K562 (cell line): ENCODE measurements around the gene KBTBD2. TPM values are rescaled to one million over a fixed set of nuclear protein-coding genes. Genes with fewer than 3 reads are reported as not detected.
A peak's percentile ranks its signal among the peaks of the same experiment; 100 is the strongest.

Experiments
- CC2D1A ChIP-seq: fragments of 450-650 bp; IDR thresholded peaks from 2 replicates; pipeline ENCODE4 v1.6.1; 2017; ENCODE audit warnings: mild to moderate bottlenecking
- CEBPG ChIP-seq, 3 experiments: fragments of 200-800 bp in 1 of 3; sonication (Bioruptor generic) in 1 of 3; sonication (generic) in 1 of 3; formaldehyde crosslinking in 1 of 3; IDR thresholded peaks in 2 of 3; conservative IDR thresholded peaks in 1 of 3; 2 replicates each; pipeline versions ENCODE4 v1.6.1 to v1.8.0; 2016 to 2022; ENCODE audit warnings: missing compliant biosample characterization in 2 of 3, missing genetic modification characterization in 2 of 3, mild to moderate bottlenecking in 1 of 3, missing genetic modification reagents in 1 of 3
- GABPB1 ChIP-seq: sonication (generic); formaldehyde crosslinking; IDR thresholded peaks from 2 replicates; pipeline ENCODE4 v1.8.0; 2022; ENCODE audit warnings: mild to moderate bottlenecking, missing genetic modification reagents
- HDAC3 ChIP-seq: fragments of 450-650 bp; IDR thresholded peaks from 2 replicates; pipeline ENCODE4 v1.6.1; 2018; ENCODE audit warnings: borderline replicate concordance, mild to moderate bottlenecking, moderate library complexity; ENCODE audit not compliant: partially characterized antibody
- KDM1A ChIP-seq, 2 experiments: fragments of 450-650 bp; IDR thresholded peaks; 2 replicates each; pipeline ENCODE4 v1.6.1; 2016; ENCODE audit warnings: mild to moderate bottlenecking in 2 of 2
- NFE2 ChIP-seq: IDR thresholded peaks from 2 replicates; pipeline ENCODE4 v1.6.1; 2014; ENCODE audit warnings: antibody characterized with exemption, low read depth
- NFIC ChIP-seq: fragments of 450-650 bp; IDR thresholded peaks from 2 replicates; pipeline ENCODE4 v1.6.1; 2017; ENCODE audit warnings: mild to moderate bottlenecking, inconsistent platforms
- PML ChIP-seq: IDR thresholded peaks from 2 replicates; pipeline ENCODE4 v1.6.1; 2012; ENCODE audit warnings: low read length, inconsistent platforms
- RBM17 ChIP-seq: fragments of 200-400 bp; formaldehyde crosslinking; IDR thresholded peaks from 2 replicates; pipeline ENCODE4 v1.6.1; 2017; ENCODE audit warnings: low read depth, mild to moderate bottlenecking, low read length, borderline replicate concordance
- TAL1 ChIP-seq: fragments of 450-650 bp; IDR thresholded peaks from 2 replicates; pipeline ENCODE4 v1.6.1; 2016; ENCODE audit warnings: mild to moderate bottlenecking
- U2AF1 ChIP-seq: fragments of 200-400 bp; formaldehyde crosslinking; optimal IDR thresholded peaks from 2 replicates; pipeline ENCODE3; 2017; ENCODE audit warnings: mild to moderate bottlenecking, low read depth, low read length, moderate library complexity
- ZNF124 ChIP-seq: sonication (generic); formaldehyde crosslinking; IDR thresholded peaks from 2 replicates; pipeline ENCODE4 v1.8.1; 2022; ENCODE audit warnings: missing genetic modification reagents
- ZNF316 ChIP-seq: fragments of 450-650 bp; IDR thresholded peaks from 2 replicates; pipeline ENCODE4 v1.6.1; 2016
- polyA plus RNA-seq, 8 experiments: library from polyadenylated mRNA; depleted of rRNA in 4 of 8; stranded (reverse) in 5 of 8; unstranded in 3 of 8; fragments of >200 nt; fragmentation: Nextera tagmentation in 2 of 8; fragmentation: Illumina TruSeq in 1 of 8; extraction: Ambion mirVana in 2 of 8; extraction: Trizol in 1 of 8; gene quantifications; 2 replicates each; pipeline versions ENCODE4 v1.2.1 to v1.2.3, GENCODE V29; 2011 to 2014; ENCODE audit warnings: inconsistent platforms in 1 of 8, missing spikeins in 1 of 8
- total RNA-seq, 7 experiments: library from RNA; depleted of rRNA in 6 of 7; stranded (reverse); fragments of >200 nt in 6 of 7; fragmentation: Illumina TruSeq in 2 of 7; extraction: Trizol in 2 of 7; gene quantifications; 2 replicates each; pipeline versions ENCODE4 v1.2.1 to v1.2.3, GENCODE V29; 2011 to 2021; ENCODE audit warnings: low replicate concordance in 1 of 7
- TF ChIP-seq, protein P1 (sequence below): fragments of 450-650 bp; IDR thresholded peaks from 2 replicates; pipeline ENCODE4 v1.6.1; 2017; ENCODE audit warnings: antibody characterized with exemption, mild to moderate bottlenecking
- TF ChIP-seq, protein P2 (sequence below): fragments of 450-650 bp; IDR thresholded peaks from 2 replicates; pipeline ENCODE4 v1.6.1; 2016; ENCODE audit warnings: mild to moderate bottlenecking
- TF ChIP-seq, protein P3 (sequence below), 2 experiments: fragments of 150-350 bp in 1 of 2; IDR thresholded peaks; 2 replicates each; pipeline ENCODE4 v1.6.1; 2012 to 2016; ENCODE audit warnings: low read depth in 2 of 2, low read length in 2 of 2, mild to moderate bottlenecking in 1 of 2, moderate library complexity in 1 of 2
- TF ChIP-seq, protein P4 (sequence below), 3 experiments: fragments of 200-800 bp in 1 of 3; sonication (Bioruptor generic) in 1 of 3; sonication (generic) in 1 of 3; formaldehyde crosslinking in 1 of 3; IDR thresholded peaks; 2 replicates each; pipeline versions ENCODE4 v1.6.1 to v1.8.0; 2016 to 2022; ENCODE audit warnings: mild to moderate bottlenecking in 2 of 3, missing compliant biosample characterization in 2 of 3, missing genetic modification characterization in 2 of 3, missing genetic modification reagents in 1 of 3

The KBTBD2 gene
- total and polyA plus RNA-seq, 9 of the 15 experiments (the other 6 are each of a cell fraction or from before 2014, with no cell fraction given) = 22.8 to 62.2 (median 30.8) TPM

DNA sequence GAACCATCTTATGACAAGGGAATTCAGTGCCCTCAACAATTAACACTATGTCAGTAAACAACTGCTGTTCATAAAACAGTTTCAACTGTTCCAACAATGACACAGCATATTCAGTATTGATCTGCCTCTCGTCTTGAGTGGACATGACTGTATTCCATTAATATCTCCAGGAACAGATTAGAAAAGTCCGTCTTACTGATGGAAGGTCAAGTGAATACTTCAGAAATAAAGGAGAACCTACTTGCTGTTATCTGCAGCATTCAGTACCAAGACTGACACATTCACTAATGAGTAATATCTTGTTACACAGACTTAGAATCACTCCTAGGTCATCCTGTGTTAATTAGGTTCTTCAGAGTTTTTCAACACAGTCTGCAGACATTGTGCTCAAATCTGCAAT, 12.1 kb downstream of the KBTBD2 start (continued):
- TF ChIP-seq GABPB1 = no peak
- TF ChIP-seq U2AF1 = no peak
- no peak for TF ChIP-seq CEBPG (CRISPR knock-in tag; IDR thresholded peaks at IDR 0.05)
- TF ChIP-seq CEBPG (tag; conservative IDR thresholded peaks at IDR 0.05 in 1 of 2, IDR thresholded peaks at IDR 0.05 in 1 of 2) = peak in 1 of 2 experiments; percentile 43; a peak in 2 of 4 replicates
- TF ChIP-seq CC2D1A = peak; percentile 31; the same call in 1 of the 2 replicates
- no peak for TF ChIP-seq RBM17
- TF ChIP-seq, protein P1, sequence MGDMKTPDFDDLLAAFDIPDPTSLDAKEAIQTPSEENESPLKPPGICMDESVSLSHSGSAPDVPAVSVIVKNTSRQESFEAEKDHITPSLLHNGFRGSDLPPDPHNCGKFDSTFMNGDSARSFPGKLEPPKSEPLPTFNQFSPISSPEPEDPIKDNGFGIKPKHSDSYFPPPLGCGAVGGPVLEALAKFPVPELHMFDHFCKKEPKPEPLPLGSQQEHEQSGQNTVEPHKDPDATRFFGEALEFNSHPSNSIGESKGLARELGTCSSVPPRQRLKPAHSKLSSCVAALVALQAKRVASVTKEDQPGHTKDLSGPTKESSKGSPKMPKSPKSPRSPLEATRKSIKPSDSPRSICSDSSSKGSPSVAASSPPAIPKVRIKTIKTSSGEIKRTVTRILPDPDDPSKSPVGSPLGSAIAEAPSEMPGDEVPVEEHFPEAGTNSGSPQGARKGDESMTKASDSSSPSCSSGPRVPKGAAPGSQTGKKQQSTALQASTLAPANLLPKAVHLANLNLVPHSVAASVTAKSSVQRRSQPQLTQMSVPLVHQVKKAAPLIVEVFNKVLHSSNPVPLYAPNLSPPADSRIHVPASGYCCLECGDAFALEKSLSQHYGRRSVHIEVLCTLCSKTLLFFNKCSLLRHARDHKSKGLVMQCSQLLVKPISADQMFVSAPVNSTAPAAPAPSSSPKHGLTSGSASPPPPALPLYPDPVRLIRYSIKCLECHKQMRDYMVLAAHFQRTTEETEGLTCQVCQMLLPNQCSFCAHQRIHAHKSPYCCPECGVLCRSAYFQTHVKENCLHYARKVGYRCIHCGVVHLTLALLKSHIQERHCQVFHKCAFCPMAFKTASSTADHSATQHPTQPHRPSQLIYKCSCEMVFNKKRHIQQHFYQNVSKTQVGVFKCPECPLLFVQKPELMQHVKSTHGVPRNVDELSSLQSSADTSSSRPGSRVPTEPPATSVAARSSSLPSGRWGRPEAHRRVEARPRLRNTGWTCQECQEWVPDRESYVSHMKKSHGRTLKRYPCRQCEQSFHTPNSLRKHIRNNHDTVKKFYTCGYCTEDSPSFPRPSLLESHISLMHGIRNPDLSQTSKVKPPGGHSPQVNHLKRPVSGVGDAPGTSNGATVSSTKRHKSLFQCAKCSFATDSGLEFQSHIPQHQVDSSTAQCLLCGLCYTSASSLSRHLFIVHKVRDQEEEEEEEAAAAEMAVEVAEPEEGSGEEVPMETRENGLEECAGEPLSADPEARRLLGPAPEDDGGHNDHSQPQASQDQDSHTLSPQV = peak; percentile 61; the same call in 1 of the 2 replicates
- TF ChIP-seq, protein P2, sequence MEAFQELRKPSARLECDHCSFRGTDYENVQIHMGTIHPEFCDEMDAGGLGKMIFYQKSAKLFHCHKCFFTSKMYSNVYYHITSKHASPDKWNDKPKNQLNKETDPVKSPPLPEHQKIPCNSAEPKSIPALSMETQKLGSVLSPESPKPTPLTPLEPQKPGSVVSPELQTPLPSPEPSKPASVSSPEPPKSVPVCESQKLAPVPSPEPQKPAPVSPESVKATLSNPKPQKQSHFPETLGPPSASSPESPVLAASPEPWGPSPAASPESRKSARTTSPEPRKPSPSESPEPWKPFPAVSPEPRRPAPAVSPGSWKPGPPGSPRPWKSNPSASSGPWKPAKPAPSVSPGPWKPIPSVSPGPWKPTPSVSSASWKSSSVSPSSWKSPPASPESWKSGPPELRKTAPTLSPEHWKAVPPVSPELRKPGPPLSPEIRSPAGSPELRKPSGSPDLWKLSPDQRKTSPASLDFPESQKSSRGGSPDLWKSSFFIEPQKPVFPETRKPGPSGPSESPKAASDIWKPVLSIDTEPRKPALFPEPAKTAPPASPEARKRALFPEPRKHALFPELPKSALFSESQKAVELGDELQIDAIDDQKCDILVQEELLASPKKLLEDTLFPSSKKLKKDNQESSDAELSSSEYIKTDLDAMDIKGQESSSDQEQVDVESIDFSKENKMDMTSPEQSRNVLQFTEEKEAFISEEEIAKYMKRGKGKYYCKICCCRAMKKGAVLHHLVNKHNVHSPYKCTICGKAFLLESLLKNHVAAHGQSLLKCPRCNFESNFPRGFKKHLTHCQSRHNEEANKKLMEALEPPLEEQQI = peak; percentile 58; the same call in 1 of the 2 replicates
- TF ChIP-seq NFE2 = peak; percentile 94
- TF ChIP-seq, protein P3, sequence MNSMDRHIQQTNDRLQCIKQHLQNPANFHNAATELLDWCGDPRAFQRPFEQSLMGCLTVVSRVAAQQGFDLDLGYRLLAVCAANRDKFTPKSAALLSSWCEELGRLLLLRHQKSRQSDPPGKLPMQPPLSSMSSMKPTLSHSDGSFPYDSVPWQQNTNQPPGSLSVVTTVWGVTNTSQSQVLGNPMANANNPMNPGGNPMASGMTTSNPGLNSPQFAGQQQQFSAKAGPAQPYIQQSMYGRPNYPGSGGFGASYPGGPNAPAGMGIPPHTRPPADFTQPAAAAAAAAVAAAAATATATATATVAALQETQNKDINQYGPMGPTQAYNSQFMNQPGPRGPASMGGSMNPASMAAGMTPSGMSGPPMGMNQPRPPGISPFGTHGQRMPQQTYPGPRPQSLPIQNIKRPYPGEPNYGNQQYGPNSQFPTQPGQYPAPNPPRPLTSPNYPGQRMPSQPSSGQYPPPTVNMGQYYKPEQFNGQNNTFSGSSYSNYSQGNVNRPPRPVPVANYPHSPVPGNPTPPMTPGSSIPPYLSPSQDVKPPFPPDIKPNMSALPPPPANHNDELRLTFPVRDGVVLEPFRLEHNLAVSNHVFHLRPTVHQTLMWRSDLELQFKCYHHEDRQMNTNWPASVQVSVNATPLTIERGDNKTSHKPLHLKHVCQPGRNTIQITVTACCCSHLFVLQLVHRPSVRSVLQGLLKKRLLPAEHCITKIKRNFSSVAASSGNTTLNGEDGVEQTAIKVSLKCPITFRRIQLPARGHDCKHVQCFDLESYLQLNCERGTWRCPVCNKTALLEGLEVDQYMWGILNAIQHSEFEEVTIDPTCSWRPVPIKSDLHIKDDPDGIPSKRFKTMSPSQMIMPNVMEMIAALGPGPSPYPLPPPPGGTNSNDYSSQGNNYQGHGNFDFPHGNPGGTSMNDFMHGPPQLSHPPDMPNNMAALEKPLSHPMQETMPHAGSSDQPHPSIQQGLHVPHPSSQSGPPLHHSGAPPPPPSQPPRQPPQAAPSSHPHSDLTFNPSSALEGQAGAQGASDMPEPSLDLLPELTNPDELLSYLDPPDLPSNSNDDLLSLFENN (IDR thresholded peaks at IDR 0.05; ENCODE audit: low read depth in 2 of 2, low read length in 2 of 2) = 0 out of 4 replicates have a peak, but pooled peaks of 1 of the 2 experiments have one; percentile 44
- peak; percentile 70 for TF ChIP-seq PML
- peak; percentile 96 to 97 for TF ChIP-seq KDM1A (IDR thresholded peaks at IDR 0.05)
- TF ChIP-seq HDAC3 = peak; percentile 43
- TF ChIP-seq, protein P4, sequence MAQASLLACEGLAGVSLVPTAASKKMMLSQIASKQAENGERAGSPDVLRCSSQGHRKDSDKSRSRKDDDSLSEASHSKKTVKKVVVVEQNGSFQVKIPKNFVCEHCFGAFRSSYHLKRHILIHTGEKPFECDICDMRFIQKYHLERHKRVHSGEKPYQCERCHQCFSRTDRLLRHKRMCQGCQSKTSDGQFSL (CRISPR knock-in tag; IDR thresholded peaks at IDR 0.05) = no peak
- TF ChIP-seq, protein P4 (tag; IDR thresholded peaks at IDR 0.05) = no peak
- TF ChIP-seq TAL1 = peak; percentile 73
- TF ChIP-seq NFIC = peak; percentile 54
- no peak for TF ChIP-seq ZNF124 (CRISPR knock-in tag)
- TF ChIP-seq ZNF316 = peak; percentile 95
